ENCODE data around the gene USP32. TPM values are rescaled to one million over a fixed set of nuclear protein-coding genes. Genes with fewer than 3 reads are reported as not detected.

USP32 gene
- total RNA-seq, 1 experiment from 2014 or later = 103 TPM

- H3K36me3 Mint-ChIP-seq = peaks cover 10% of the 10 kb centered on the region
- TF ChIP-seq E2F4 (CRISPR knock-in tag; IDR thresholded peaks at IDR 0.05; ENCODE audit: borderline replicate concordance, low read depth) = no peak
- TF ChIP-seq GRHL2 (CRISPR knock-in tag; IDR thresholded peaks at IDR 0.05; ENCODE audit: insufficient replicate concordance, severe bottlenecking) = no peak
- no peak for TF ChIP-seq AFF4 (CRISPR knock-in tag; IDR thresholded peaks at IDR 0.05; ENCODE audit: borderline replicate concordance)
- TF ChIP-seq RORB (CRISPR knock-in tag; IDR thresholded peaks at IDR 0.05) = no peak
- TF ChIP-seq ZMAT4 (CRISPR knock-in tag; IDR thresholded peaks at IDR 0.05) = no peak
- TF ChIP-seq HMGA2 (CRISPR knock-in tag; IDR thresholded peaks at IDR 0.05) = no peak
- TF ChIP-seq SMAD3 (CRISPR knock-in tag; IDR thresholded peaks at IDR 0.05; ENCODE audit: borderline replicate concordance) = no peak
- TF ChIP-seq JAZF1 (CRISPR knock-in tag; IDR thresholded peaks at IDR 0.05) = no peak
- no peak for TF ChIP-seq E2F5 (CRISPR knock-in tag; IDR thresholded peaks at IDR 0.05)
- TF ChIP-seq ATF3 (CRISPR knock-in tag; conservative IDR thresholded peaks at IDR 0.05) = no peak
- TF ChIP-seq TEAD4 (CRISPR knock-in tag; IDR thresholded peaks at IDR 0.05) = no peak
- no peak for TF ChIP-seq PRRX2 (CRISPR knock-in tag; IDR thresholded peaks at IDR 0.05)
- no peak for DNase-seq (ENCODE audit: low spot score)
- CTCF ChIA-PET = no interaction called here
- ATAC-seq = no peak
- no peak overlapping the region for H3K4me3 Mint-ChIP-seq
- no peaks in the 10 kb centered on the region for H3K27me3 Mint-ChIP-seq (ENCODE audit: low read depth)
- H3K9me3 Mint-ChIP-seq = no peaks in the 10 kb centered on the region
- H3K4me1 Mint-ChIP-seq = no peaks in the 10 kb centered on the region
- POLR2A ChIA-PET = no interaction called here
- H3K27ac Mint-ChIP-seq = no peak overlapping the region
Observed at GRCh38 chr17:60284709-60285108, 107.2 kb downstream of the USP32 start.

- Mint-ChIP-seq H3K27me3 (ENCODE audit: low read depth) (no peaks in the 10 kb centered on the region), H3K4me1 (no peaks in the 10 kb centered on the region), H3K9me3 (no peaks in the 10 kb centered on the region), H3K4me3 (no peak overlapping the region), H3K36me3 (peaks cover 4% of the 10 kb centered on the region), H3K27ac (peak overlapping the region; percentile 28; the same call in 1 of the 2 replicates)
- DNase-seq (ENCODE audit: low spot score) = no peak
- ChIA-PET CTCF (no interaction called here), POLR2A (no interaction called here)
- no peak for ATAC-seq
- TF ChIP-seq CTCF (IDR thresholded peaks at IDR 0.05) = no peak
- no peak for TF ChIP-seq NFE2L1 (CRISPR knock-in tag; IDR thresholded peaks at IDR 0.05)
- TF ChIP-seq ERG (CRISPR knock-in tag; IDR thresholded peaks at IDR 0.05) = no peak
- TF ChIP-seq HMGXB4 (CRISPR knock-in tag; IDR thresholded peaks at IDR 0.05) = no peak
- TF ChIP-seq HMGA2 (CRISPR knock-in tag; IDR thresholded peaks at IDR 0.05) = no peak
- TF ChIP-seq GTF2I (CRISPR knock-in tag; conservative IDR thresholded peaks at IDR 0.05) = no peak
- no peak for TF ChIP-seq SMAD4 (CRISPR knock-in tag; IDR thresholded peaks at IDR 0.05)
- TF ChIP-seq SP1 (CRISPR knock-in tag; conservative IDR thresholded peaks at IDR 0.05) = no peak
- TF ChIP-seq ZNF263 (CRISPR knock-in tag; IDR thresholded peaks at IDR 0.05; ENCODE audit: low read depth) = no peak
Observed at GRCh38 chr17:60283816-60284215, 108.1 kb downstream of the USP32 start.

All from WTC11 (cell line).